WTC11 (cell line): ENCODE data around the gene ASTN2. TPM values are rescaled to one million over a fixed set of nuclear protein-coding genes. Genes with fewer than 3 reads are reported as not detected.

Experiments
- ATAC-seq: fragments of 200-7000 bp; cut with Tn5 transposase; 2 replicates; pipeline ENCODE4 v1.10.0; 2021; ENCODE audit warnings: mild to moderate bottlenecking, moderate library complexity
- CTCF ChIA-PET: fragments of 300-600 bp; sonication (Branson Sonifier 250); formaldehyde crosslinking; loops from one replicate; lab custom pipeline; 2021; ENCODE audit warnings: antibody characterized with exemption; lab: Charles Lee
- POLR2A ChIA-PET: fragments of 350-600 bp; sonication (Branson Sonifier 250); formaldehyde crosslinking; loops from one replicate; lab custom pipeline; 2021; ENCODE audit warnings: antibody characterized with exemption; lab: Charles Lee
- DNase-seq: peaks from one replicate; pipeline ENCODE4 v3.0.0; 2021; ENCODE audit warnings: low spot score
- H3K27ac Mint-ChIP-seq: 2 replicates; pipeline ENCODE4 v1.8.0; 2021; ENCODE audit warnings: mixed read lengths
- H3K27me3 Mint-ChIP-seq: 2 replicates; pipeline ENCODE4 v1.8.0; 2021; ENCODE audit warnings: low read depth, mild to moderate bottlenecking, moderate library complexity, mixed read lengths
- H3K36me3 Mint-ChIP-seq: 2 replicates; pipeline ENCODE4 v1.8.0; 2021; ENCODE audit warnings: mixed read lengths
- H3K4me1 Mint-ChIP-seq: 2 replicates; pipeline ENCODE4 v1.8.0; 2022; ENCODE audit warnings: mixed read lengths
- H3K4me3 Mint-ChIP-seq: 2 replicates; pipeline ENCODE4 v1.8.0; 2021; ENCODE audit warnings: mild to moderate bottlenecking, moderate library complexity, mixed read lengths
- H3K9me3 Mint-ChIP-seq: 2 replicates; pipeline ENCODE4 v1.8.0; 2021; ENCODE audit warnings: mixed read lengths
- AR ChIP-seq: fragments of 250-450 bp; sonication (Bioruptor Pico); IDR thresholded peaks from 2 replicates; pipeline ENCODE4 v1.9.0; 2021; ENCODE audit warnings: mild to moderate bottlenecking
- ATF2 ChIP-seq: sonication (generic); formaldehyde crosslinking; IDR thresholded peaks from 2 replicates; pipeline ENCODE4 v1.8.1; 2022; ENCODE audit warnings: low read depth, missing genetic modification reagents, borderline replicate concordance
- CTCF ChIP-seq: fragments of 200-600 bp; IDR thresholded peaks from 2 replicates; pipeline ENCODE4 v1.8.0; 2022; ENCODE audit warnings: antibody characterized with exemption
- E2F1 ChIP-seq: sonication (generic); formaldehyde crosslinking; IDR thresholded peaks from 2 replicates; pipeline ENCODE4 v1.8.0; 2022; ENCODE audit warnings: mild to moderate bottlenecking, missing genetic modification reagents
- ESRRA ChIP-seq: sonication (generic); formaldehyde crosslinking; IDR thresholded peaks from 2 replicates; pipeline ENCODE4 v1.8.1; 2022; ENCODE audit warnings: mild to moderate bottlenecking, missing genetic modification reagents, borderline replicate concordance
- FOXP1 ChIP-seq: sonication (generic); formaldehyde crosslinking; IDR thresholded peaks from 2 replicates; pipeline ENCODE4 v1.8.0; 2022; ENCODE audit warnings: missing genetic modification reagents, mild to moderate bottlenecking, moderate library complexity, borderline replicate concordance
- GABPB1 ChIP-seq: sonication (generic); formaldehyde crosslinking; IDR thresholded peaks from 2 replicates; pipeline ENCODE4 v1.8.1; 2023; ENCODE audit warnings: mild to moderate bottlenecking, missing genetic modification reagents
- GRHL2 ChIP-seq: fragments of 250-450 bp; sonication (Bioruptor Pico); IDR thresholded peaks from 2 replicates; pipeline ENCODE4 v1.8.0; 2022; ENCODE audit warnings: mild to moderate bottlenecking, moderate library complexity; ENCODE audit not compliant: insufficient replicate concordance, severe bottlenecking
- MXD4 ChIP-seq: fragments of 250-450 bp; sonication (Bioruptor Pico); IDR thresholded peaks from 2 replicates; pipeline ENCODE4 v1.8.0; 2021; ENCODE audit warnings: mild to moderate bottlenecking, moderate library complexity, borderline replicate concordance
- MYBL2 ChIP-seq: sonication (generic); formaldehyde crosslinking; IDR thresholded peaks from 2 replicates; pipeline ENCODE4 v1.8.1; 2023; ENCODE audit warnings: mild to moderate bottlenecking, moderate library complexity, missing genetic modification reagents
- NR3C1 ChIP-seq: sonication (generic); formaldehyde crosslinking; conservative IDR thresholded peaks from 2 replicates; pipeline ENCODE4 v1.8.1; 2023; ENCODE audit warnings: low read depth, mild to moderate bottlenecking, missing genetic modification reagents
- PRDM15 ChIP-seq: sonication (generic); formaldehyde crosslinking; IDR thresholded peaks from 2 replicates; pipeline ENCODE4 v1.8.0; 2022; ENCODE audit warnings: missing genetic modification reagents
- SP1 ChIP-seq: sonication (generic); formaldehyde crosslinking; conservative IDR thresholded peaks from 2 replicates; pipeline ENCODE4 v1.8.1; 2022; ENCODE audit warnings: missing genetic modification reagents
- TP53 ChIP-seq: sonication (generic); formaldehyde crosslinking; IDR thresholded peaks from 2 replicates; pipeline ENCODE4 v1.8.1; 2023; ENCODE audit warnings: mild to moderate bottlenecking, missing genetic modification reagents
- ZNF138 ChIP-seq: sonication (generic); formaldehyde crosslinking; conservative IDR thresholded peaks from 2 replicates; pipeline ENCODE4 v1.8.1; 2022; ENCODE audit warnings: mild to moderate bottlenecking, moderate library complexity, missing genetic modification reagents
- ZNF263 ChIP-seq: sonication (generic); formaldehyde crosslinking; IDR thresholded peaks from 2 replicates; pipeline ENCODE4 v1.8.1; 2022; ENCODE audit warnings: low read depth, mild to moderate bottlenecking, moderate library complexity, missing genetic modification reagents
- ZNF281 ChIP-seq: sonication (generic); formaldehyde crosslinking; IDR thresholded peaks from 2 replicates; pipeline ENCODE4 v1.8.0; 2023; ENCODE audit warnings: mild to moderate bottlenecking, missing genetic modification reagents
- ZNF423 ChIP-seq: fragments of 250-450 bp; sonication (Bioruptor Pico); IDR thresholded peaks from 2 replicates; pipeline ENCODE4 v2.1.2; 2022; ENCODE audit warnings: mild to moderate bottlenecking, moderate library complexity
- ZNF512 ChIP-seq: sonication (generic); formaldehyde crosslinking; IDR thresholded peaks from 2 replicates; pipeline ENCODE4 v1.8.1; 2022; ENCODE audit warnings: missing genetic modification reagents, borderline replicate concordance
- total RNA-seq: library from RNA; stranded (reverse); gene quantifications from 3 replicates; pipeline ENCODE4 v1.2.3, GENCODE V29; 2021

ASTN2 gene
- total RNA-seq, 1 experiment from 2014 or later = 16.2 TPM

GRCh38 chr9:117156771-117157535 lies 257.9 kb downstream of the ASTN2 start:
- Mint-ChIP-seq H3K27me3 (no peaks in the 10 kb centered on the region), H3K9me3 (no peaks in the 10 kb centered on the region), H3K4me3 (no peak overlapping the region), H3K4me1 (no peaks in the 10 kb centered on the region), H3K27ac (no peak overlapping the region), H3K36me3 (no peaks in the 10 kb centered on the region)
- POLR2A ChIA-PET = no interaction called here
- ATAC-seq (no peak), DNase-seq (no peak)
- CTCF ChIA-PET = no interaction called here
- no peak for TF ChIP-seq CTCF
- TF ChIP-seq ZNF263 (CRISPR knock-in tag) = no peak
- no peak for TF ChIP-seq SP1 (CRISPR knock-in tag)
- TF ChIP-seq AR (CRISPR knock-in tag) = no peak
- no peak for TF ChIP-seq NR3C1
- no peak for TF ChIP-seq PRDM15 (CRISPR knock-in tag)
- TF ChIP-seq ZNF423 (CRISPR knock-in tag) = no peak
- no peak for TF ChIP-seq E2F1 (CRISPR knock-in tag)
- no peak for TF ChIP-seq MXD4
- TF ChIP-seq FOXP1 (CRISPR knock-in tag) = no peak
- TF ChIP-seq ZNF512 = no peak
- TF ChIP-seq ZNF281 = no peak
- TF ChIP-seq MYBL2 = no peak
- TF ChIP-seq ZNF138 = no peak
- no peak for TF ChIP-seq ESRRA (CRISPR knock-in tag)
- TF ChIP-seq GRHL2 (CRISPR knock-in tag) = no peak
- TF ChIP-seq ATF2 (CRISPR knock-in tag) = no peak
- TF ChIP-seq TP53 = no peak
- TF ChIP-seq GABPB1 (CRISPR knock-in tag) = no peak
